ENCODE results near the gene AHCYL1.

The AHCYL1 gene

DNA sequence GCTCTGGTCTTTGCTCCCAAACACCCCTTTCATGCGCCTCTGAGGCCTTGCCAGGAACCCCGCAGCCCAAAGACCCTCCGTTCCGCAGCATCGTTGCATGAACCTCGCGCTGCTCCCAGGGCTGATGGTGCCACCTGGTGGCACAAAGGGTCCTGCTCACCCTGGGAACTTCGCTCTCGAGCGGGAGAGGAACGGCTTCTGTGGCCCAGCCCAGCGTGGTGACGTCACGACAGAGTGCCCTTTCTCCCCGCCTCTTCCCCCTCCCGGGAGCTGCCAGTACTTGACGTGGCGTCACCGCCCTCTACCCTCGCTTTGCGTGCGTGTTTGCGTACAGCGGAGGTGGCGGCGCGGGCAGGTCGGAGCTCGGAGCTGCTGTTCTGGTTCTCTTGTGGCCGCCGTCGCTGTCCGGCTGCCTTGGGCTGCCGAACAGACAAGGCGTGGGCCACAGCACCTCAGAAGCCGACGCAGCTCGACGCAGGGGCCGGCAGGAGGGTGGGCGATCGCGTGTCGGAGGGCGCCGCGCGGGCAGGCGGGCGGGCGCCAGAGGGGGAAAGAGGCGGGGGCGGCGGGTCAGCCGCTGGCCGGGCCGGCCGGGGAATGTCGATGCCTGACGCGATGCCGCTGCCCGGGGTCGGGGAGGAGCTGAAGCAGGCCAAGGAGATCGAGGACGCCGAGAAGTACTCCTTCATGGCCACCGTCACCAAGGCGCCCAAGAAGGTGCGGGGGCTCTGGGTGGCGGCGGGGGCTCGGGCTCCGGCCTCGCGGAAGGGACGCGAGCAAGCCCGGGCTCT is at the start of gene AHCYL1:
TSS of gene AHCYL1 (plus strand) at position 310 of the 791 bp plus-strand sequence. CDS start at position 598, 288 bp downstream.
- Histone ChIP-seq H3K27me3 (no peaks in the 10 kb centered on the region), H3K4me1 (peaks cover 45 to 79% (median 61%) of the 10 kb centered on the region in 10 experiments), H3K9ac (peak within 1 kb of the TSS; percentile 93 to 99 (median 98)), H3K9me3 (replicated peaks in 1 of 11) (peaks cover 0 to 10% (median 5%) of the 10 kb centered on the region in 11 experiments; a peak in 5 of 22 replicates), H4K20me1 (peaks cover 11 to 47% (median 40%) of the 10 kb centered on the region in 11 experiments; a peak in 16 of 22 replicates), H3K36me3 (peaks cover 6 to 36% (median 21%) of the 10 kb centered on the region in 11 experiments; a peak in 18 of 22 replicates), H3K4me3 (peak within 1 kb of the TSS; percentile 70 to 98 (median 94)), H3K4me2 (peak within 1 kb of the TSS; percentile 82 to 98 (median 93)), H3K27ac (peak within 1 kb of the TSS; percentile 90 to 99 (median 97))
- no peak for TF ChIP-seq Cebpa-rat (IDR thresholded peaks at IDR 0.05)

DNA sequence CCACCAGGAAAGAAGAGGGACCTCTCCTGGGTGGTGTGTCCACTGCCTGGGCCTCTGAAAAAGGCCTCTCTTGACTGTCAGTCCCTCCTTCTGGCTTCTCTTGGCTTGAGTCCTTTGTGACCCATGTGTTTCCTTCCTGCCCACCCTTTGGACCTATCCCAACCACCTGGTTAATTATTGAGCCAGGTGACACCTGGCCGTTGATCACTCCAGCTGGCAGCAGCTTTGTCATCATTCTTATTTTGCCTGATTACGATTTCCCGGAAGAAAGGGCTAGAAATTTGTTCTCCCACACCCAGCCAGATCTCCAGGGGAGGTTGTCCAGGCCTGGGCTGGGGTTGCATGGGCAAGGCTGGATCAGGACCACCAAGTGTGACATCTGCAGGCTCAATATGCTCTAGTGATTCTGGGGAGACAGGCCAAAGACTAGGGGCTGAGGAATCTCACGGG is 49.1 kb upstream of the AHCYL1 start:
- no peak overlapping the region for H3K9ac ChIP-seq
- H3K36me3 ChIP-seq, result no peaks in the 10 kb centered on the region
- H3K4me2 ChIP-seq, result peak overlapping the region in 8 of 11 experiments; percentile 40 to 94 (median 78); a peak in 13 of 22 replicates
- TF ChIP-seq Cebpa-rat (IDR thresholded peaks at IDR 0.05), result no peak
- no peak overlapping the region for H3K4me3 ChIP-seq
- peaks cover 14 to 28% (median 24%) of the 10 kb centered on the region in 10 experiments for H3K4me1 ChIP-seq
- H3K27ac ChIP-seq, result peak overlapping the region in 3 of 11 experiments; percentile 70 to 74 (median 73); a peak in 3 of 22 replicates
- H4K20me1 ChIP-seq, result no peaks in the 10 kb centered on the region; a peak in 1 of 22 replicates
- H3K27me3 ChIP-seq, result no peaks in the 10 kb centered on the region
- peaks cover 19 to 34% (median 28%) of the 10 kb centered on the region in 11 experiments for H3K9me3 ChIP-seq (replicated peaks in 1 of 11)

DNA sequence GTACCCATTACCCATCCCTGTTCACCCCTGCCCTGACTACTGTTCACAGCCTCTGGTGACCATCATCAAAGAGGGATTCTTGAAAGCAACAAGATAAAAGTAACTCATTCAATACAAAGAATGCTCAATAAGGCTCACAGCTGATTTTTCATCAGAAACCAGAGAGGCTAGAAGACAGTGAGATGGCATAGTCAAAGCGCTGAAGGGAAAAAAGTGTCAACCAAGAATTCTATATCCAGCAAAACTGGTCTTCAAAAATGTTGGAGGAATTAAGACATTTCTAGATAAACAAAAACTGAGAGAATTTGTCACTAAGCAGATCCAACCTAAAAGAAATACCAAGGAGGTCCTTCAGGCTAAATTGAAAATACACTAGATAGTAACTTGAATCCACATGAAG is 46.8 kb upstream of the AHCYL1 start:
- H3K4me3 ChIP-seq, result no peak overlapping the region
- no peaks in the 10 kb centered on the region for H3K27me3 ChIP-seq
- no peak overlapping the region for H3K27ac ChIP-seq
- no peak overlapping the region for H3K4me2 ChIP-seq
- no peaks in the 10 kb centered on the region for H3K36me3 ChIP-seq
- H3K4me1 ChIP-seq, result peaks cover 14 to 28% (median 24%) of the 10 kb centered on the region in 10 experiments
- H4K20me1 ChIP-seq, result no peaks in the 10 kb centered on the region
- no peak for TF ChIP-seq Cebpa-rat (IDR thresholded peaks at IDR 0.05)
- H3K9ac ChIP-seq, result no peak overlapping the region
- peaks cover 19 to 34% (median 28%) of the 10 kb centered on the region in 11 experiments for H3K9me3 ChIP-seq (replicated peaks in 1 of 11)

DNA sequence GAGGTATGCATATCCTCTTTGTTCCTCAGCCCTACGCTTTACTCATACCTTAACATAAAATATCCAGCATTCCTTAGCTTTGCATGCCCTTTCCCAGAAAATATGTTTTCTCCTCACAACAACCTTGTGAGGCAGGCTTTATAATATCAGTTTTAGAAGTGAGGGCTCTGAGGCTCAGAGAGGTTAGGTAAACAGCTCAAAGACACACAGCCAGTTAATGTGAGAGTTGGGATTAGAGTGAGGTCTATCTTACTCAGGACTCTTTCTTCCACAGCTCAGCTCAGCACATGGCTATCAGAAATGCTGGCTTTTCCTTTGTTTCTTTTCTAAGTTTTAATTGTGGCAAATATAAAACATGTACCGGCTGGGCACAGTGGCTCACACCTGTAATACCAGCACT is 46.0 kb upstream of the AHCYL1 start:
- Histone ChIP-seq H3K27ac (no peak overlapping the region), H3K4me1 (peaks cover 13 to 22% (median 20%) of the 10 kb centered on the region in 10 experiments), H3K4me2 (no peak overlapping the region), H3K27me3 (no peaks in the 10 kb centered on the region), H3K9me3 (replicated peaks in 1 of 11) (peaks cover 19 to 34% (median 28%) of the 10 kb centered on the region in 11 experiments), H3K9ac (no peak overlapping the region), H3K4me3 (no peak overlapping the region), H3K36me3 (no peaks in the 10 kb centered on the region), H4K20me1 (no peaks in the 10 kb centered on the region)
- TF ChIP-seq Cebpa-rat (IDR thresholded peaks at IDR 0.05), result no peak

DNA sequence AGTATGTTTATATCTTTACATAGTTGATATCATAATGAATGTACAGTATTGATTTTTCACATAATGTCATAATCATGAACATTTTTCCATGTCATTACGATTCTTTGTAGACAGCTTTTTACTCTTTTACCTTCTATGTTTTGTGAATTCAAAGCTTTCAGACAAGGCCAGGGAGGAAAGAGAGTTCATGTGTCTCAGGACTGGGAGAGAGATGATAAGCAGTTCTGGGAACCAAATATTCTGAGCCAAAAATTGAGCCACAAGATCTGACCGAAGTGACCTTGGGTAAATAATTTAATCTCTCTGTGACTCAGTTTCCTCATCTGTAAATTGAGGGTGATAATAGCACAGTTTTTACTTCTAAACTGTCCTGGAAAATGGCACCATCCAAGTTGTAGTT is 42.1 kb upstream of the AHCYL1 start:
- Histone ChIP-seq H3K9me3 (replicated peaks in 1 of 11) (peaks cover 11 to 18% (median 16%) of the 10 kb centered on the region in 11 experiments), H4K20me1 (no peaks in the 10 kb centered on the region), H3K27me3 (no peaks in the 10 kb centered on the region), H3K9ac (no peak overlapping the region), H3K4me3 (no peak overlapping the region), H3K27ac (no peak overlapping the region), H3K4me1 (peaks cover 0 to 13% (median 3%) of the 10 kb centered on the region in 10 experiments; a peak in 8 of 20 replicates), H3K4me2 (no peak overlapping the region), H3K36me3 (no peaks in the 10 kb centered on the region)
- TF ChIP-seq Cebpa-rat (IDR thresholded peaks at IDR 0.05), result no peak

DNA sequence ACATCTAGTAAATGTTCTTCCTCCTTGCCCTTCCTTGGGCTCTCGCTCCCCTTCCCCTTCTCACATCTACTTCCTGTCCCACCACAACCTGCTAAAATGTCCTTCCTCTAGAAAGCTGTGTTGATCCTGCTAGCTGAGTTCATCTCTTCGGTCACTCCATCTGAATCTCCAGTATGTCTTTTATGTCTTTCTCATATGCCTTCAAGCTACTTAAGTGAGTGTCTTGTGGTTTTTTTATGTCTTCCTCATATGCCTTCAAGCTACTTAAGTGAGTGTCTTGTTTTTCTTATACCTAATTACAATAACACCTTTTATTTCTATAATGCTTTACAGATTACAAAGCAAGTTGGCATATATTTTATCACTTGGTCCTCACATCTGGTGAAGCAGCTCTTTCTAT is 40.0 kb upstream of the AHCYL1 start:
- no peaks in the 10 kb centered on the region for H3K36me3 ChIP-seq
- no peak for TF ChIP-seq Cebpa-rat (IDR thresholded peaks at IDR 0.05)
- H3K4me2 ChIP-seq, result peak overlapping the region in 2 of 11 experiments; percentile 0 to 37; a peak in 1 of 22 replicates
- H3K9ac ChIP-seq, result no peak overlapping the region
- H3K4me1 ChIP-seq, result peaks cover 0 to 18% (median 3%) of the 10 kb centered on the region in 10 experiments; a peak in 8 of 20 replicates
- no peaks in the 10 kb centered on the region for H4K20me1 ChIP-seq
- no peaks in the 10 kb centered on the region for H3K27me3 ChIP-seq
- no peak overlapping the region for H3K4me3 ChIP-seq
- no peak overlapping the region for H3K27ac ChIP-seq
- H3K9me3 ChIP-seq (replicated peaks in 1 of 11), result no peaks in the 10 kb centered on the region

DNA sequence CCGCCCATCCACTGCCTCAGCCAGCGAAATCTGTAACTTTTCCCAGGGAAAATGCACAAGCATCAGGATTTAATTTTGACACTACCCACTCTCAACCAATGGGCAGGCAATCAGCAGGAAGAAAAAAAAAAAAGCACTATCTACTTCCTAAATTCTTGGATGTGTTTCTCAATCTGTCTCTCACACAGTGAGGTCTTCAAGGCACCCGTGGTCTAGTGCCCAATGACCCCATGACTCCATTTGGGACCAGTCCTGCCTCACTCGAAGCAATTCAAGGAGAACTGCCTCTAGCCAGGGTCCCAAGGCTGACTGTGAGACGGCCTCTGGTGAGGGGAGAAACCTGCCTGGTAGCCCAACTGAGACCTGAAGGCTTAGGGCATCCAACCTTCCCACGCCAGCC is 38.1 kb upstream of the AHCYL1 start:
- H3K4me1 ChIP-seq, result peaks cover 0 to 18% (median 3%) of the 10 kb centered on the region in 10 experiments; a peak in 8 of 20 replicates
- TF ChIP-seq Cebpa-rat (IDR thresholded peaks at IDR 0.05), result no peak
- H3K36me3 ChIP-seq, result no peaks in the 10 kb centered on the region
- H3K9ac ChIP-seq, result no peak overlapping the region
- H4K20me1 ChIP-seq, result no peaks in the 10 kb centered on the region
- H3K9me3 ChIP-seq (replicated peaks in 1 of 11), result no peaks in the 10 kb centered on the region
- peak overlapping the region in 5 of 11 experiments; percentile 10 to 27 (median 16); a peak in 3 of 22 replicates for H3K4me2 ChIP-seq
- H3K27me3 ChIP-seq, result no peaks in the 10 kb centered on the region
- no peak overlapping the region for H3K27ac ChIP-seq
- no peak overlapping the region for H3K4me3 ChIP-seq

DNA sequence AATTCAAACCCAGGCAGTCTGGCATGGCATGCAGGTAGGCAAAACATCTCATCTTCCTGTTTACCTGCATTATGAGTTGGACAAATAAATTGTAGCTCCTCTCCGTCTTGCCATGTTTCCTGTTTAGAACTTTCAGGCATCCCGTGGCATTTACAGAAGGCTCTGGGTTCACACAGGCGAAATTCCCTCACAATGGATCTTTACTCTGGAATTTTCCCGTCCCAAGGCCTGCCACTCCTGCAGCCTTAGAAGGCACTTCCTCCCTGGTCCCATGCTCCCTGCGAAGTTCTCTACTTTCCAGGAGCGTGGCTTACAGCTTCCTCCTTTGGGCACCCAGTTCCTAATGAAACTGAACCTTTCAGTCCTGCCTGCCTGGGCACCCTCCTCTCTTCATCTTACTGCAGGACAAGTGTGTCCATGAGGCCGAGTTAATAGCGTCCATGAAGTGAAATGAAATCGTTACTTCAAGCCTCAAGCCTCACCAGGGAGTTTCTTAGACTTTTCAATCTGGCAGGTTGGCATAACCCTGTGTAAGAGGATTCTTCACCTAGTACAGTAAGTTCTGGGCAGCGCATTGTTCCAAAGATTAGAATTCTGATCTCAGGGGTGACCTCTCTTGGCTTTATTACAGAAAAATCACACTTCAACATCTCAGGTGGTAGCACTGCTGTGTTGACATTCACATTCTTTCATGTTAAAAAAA is 36.8 kb upstream of the AHCYL1 start:
- no peaks in the 10 kb centered on the region for H3K36me3 ChIP-seq
- no peaks in the 10 kb centered on the region for H4K20me1 ChIP-seq
- peak overlapping the region in 2 of 11 experiments; percentile 42 to 44; a peak in 3 of 22 replicates for H3K4me2 ChIP-seq
- no peak overlapping the region for H3K9ac ChIP-seq
- no peaks in the 10 kb centered on the region for H3K9me3 ChIP-seq (replicated peaks in 1 of 11)
- H3K27me3 ChIP-seq, result no peaks in the 10 kb centered on the region
- H3K4me3 ChIP-seq, result no peak overlapping the region
- no peak overlapping the region for H3K27ac ChIP-seq
- H3K4me1 ChIP-seq, result peaks cover 0 to 18% (median 3%) of the 10 kb centered on the region in 10 experiments; a peak in 8 of 20 replicates
- no peak for TF ChIP-seq Cebpa-rat (IDR thresholded peaks at IDR 0.05)

DNA sequence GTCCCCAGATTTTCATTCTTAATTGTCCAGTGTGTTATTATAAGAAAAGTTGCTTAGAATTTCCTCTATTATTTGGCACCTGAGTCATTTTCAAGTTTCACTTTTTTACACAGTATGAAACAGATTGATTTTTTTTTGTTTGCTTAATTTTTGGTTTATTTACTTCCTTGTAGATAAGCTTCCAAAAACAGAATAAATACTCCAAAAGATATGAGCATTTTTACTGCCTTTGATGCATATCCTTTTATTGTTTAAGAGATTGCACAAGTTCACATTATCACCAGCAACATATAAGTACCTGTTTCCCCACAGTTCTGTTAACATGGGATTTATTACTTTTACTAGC is 36.3 kb upstream of the AHCYL1 start:
- H3K4me3 ChIP-seq, result no peak overlapping the region
- no peak overlapping the region for H3K9ac ChIP-seq
- no peak overlapping the region for H3K4me2 ChIP-seq
- H3K4me1 ChIP-seq, result peaks cover 0 to 18% (median 3%) of the 10 kb centered on the region in 10 experiments; a peak in 8 of 20 replicates
- no peaks in the 10 kb centered on the region for H4K20me1 ChIP-seq
- H3K36me3 ChIP-seq, result no peaks in the 10 kb centered on the region
- H3K9me3 ChIP-seq (replicated peaks in 1 of 11), result no peaks in the 10 kb centered on the region
- no peak overlapping the region for H3K27ac ChIP-seq
- no peaks in the 10 kb centered on the region for H3K27me3 ChIP-seq
- no peak for TF ChIP-seq Cebpa-rat (IDR thresholded peaks at IDR 0.05)

Data from BLaER1 treated with 17β-estradiol and CSF1 and Interleukin-3, amounts not matched to agents 10 nM and 100 nM (cell line).